IPS DF 6.9 (cell line): Measurements from ENCODE around the gene PLXNA4.

ENCODE experiments used
- DNase-seq: peaks from one replicate; pipeline ENCODE4 v3.0.0-alpha.2; 2013; ENCODE audit warnings: low read depth, low spot score
- H3K27ac ChIP-seq: one replicate; pipeline ENCODE4 v1.5.1; 2013; ENCODE audit warnings: low read length, control low read depth
- H3K27me3 ChIP-seq: 2 replicates; pipeline ENCODE4 v1.6.1; 2013; ENCODE audit warnings: mild to moderate bottlenecking, low read length; ENCODE audit not compliant: control insufficient read depth, insufficient read depth
- H3K36me3 ChIP-seq: 2 replicates; pipeline ENCODE4 v1.6.1; 2013; ENCODE audit warnings: low read length; ENCODE audit not compliant: control insufficient read depth, insufficient read depth
- H3K4me1 ChIP-seq: 2 replicates; pipeline ENCODE4 v1.6.1; 2013; ENCODE audit warnings: low read length; ENCODE audit not compliant: control insufficient read depth, insufficient read depth
- H3K4me3 ChIP-seq: 2 replicates; pipeline ENCODE4 v1.5.1; 2013; ENCODE audit warnings: mild to moderate bottlenecking, low read length
- H3K9me3 ChIP-seq: 2 replicates; pipeline ENCODE4 v1.6.1; 2013; ENCODE audit warnings: low read length, inconsistent platforms; ENCODE audit not compliant: control insufficient read depth, insufficient read depth
- WGBS: extraction: QIAGEN DNeasy Blood & Tissue Kit; methylation state at CpG from one replicate; pipeline ENCODE4 v1.1.7; 2013; ENCODE audit warnings: mixed read lengths, missing lambda C conversion rate; ENCODE audit not compliant: insufficient read length, insufficient coverage; 5-methylcytosine and 5-hydroxymethylcytosine counted together

PLXNA4 gene

DNA sequence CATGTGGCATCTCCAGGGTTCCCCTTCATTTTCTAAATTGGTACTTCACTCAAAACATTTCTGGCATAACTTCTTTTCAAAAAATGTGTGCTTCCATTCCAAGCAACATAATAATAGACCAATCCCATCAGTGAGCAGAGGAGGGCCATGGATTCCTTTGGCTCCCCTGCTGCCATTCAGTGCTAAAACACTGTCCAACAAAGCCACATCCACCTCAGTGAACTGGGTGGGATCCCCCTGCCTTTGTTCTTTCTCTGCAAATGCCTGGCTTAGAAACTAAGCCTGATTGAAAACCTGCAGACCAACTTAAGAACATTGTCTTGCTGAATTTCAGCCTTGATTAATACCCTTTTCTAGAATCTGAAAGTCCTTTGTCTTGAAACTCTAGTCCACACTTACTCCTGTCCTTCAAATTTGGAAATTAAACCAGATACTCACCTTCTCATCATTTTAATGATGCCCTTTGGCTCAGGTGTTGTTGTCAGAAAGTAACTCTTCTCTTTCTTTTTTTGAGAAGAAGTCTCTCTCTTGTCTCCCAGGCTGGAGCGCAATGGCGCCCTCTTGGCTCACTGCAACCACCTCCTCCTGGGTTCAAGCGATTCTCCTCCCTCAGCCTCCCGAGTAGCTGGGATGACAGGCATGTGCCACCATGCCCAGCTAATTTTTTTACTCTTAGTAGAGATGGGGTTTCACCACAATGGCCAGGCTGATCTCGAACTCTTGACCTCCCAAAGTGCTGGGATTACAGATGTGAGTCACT, 132.3 kb downstream of the PLXNA4 start:
- WGBS: no CpG with 5 or more reads among the region's 5 CpGs
- H3K36me3 ChIP-seq: no peaks in the 10 kb centered on the region
- H3K4me3 ChIP-seq: no peak overlapping the region
- H3K27ac ChIP-seq: no peak overlapping the region
- H3K4me1 ChIP-seq: no peaks in the 10 kb centered on the region
- no peaks in the 10 kb centered on the region for H3K27me3 ChIP-seq
- DNase-seq: no peak
- H3K9me3 ChIP-seq: no peaks in the 10 kb centered on the region

DNA sequence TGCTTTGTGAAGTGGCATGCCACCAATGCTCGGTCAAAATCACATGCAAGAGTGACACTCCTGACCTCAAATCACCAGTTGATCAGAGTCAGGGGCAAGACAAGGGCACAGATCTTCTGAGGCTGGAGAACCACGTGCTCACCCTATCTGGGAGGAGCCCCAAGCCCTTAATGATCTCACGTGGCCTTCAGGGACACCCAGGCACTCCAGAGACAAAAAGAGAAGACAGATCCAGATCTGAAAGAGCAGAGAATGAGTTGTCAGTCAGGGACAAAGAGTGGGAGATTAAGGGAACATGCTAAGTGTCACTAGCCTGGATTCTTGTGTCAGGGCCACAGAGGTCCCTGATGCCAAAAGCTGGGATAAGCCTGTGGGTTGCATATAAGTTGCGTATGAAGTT, 134.3 kb downstream of the PLXNA4 start:
- whole genome bisulfite sequencing: no CpG with 5 or more reads among the region's 4 CpGs
- DNase-seq: no peak
- Histone ChIP-seq H3K4me3 (no peak overlapping the region), H3K27ac (no peak overlapping the region), H3K36me3 (no peaks in the 10 kb centered on the region), H3K9me3 (no peaks in the 10 kb centered on the region), H3K4me1 (no peaks in the 10 kb centered on the region), H3K27me3 (no peaks in the 10 kb centered on the region)

DNA sequence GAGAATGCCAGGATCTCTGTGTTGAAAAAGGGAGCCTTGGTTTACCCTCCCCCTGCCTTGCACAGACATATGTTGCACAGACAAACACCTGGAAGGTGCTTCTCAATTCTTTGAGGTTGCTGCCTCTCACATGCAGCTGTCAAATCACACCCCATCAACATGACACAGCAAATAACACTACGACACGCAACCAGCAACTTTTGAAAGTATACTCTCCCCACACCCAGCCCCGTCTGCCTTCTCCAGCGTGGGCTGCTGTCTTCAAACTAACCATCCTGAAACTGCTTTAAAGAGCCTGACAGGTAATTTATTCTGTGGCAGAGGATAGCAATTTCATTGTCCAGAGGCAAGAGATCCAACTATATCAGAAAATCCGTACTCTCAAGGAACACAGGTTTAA, 136.1 kb downstream of the PLXNA4 start:
- Histone ChIP-seq H3K4me3 (no peak overlapping the region), H3K4me1 (peaks cover 1% of the 10 kb centered on the region; the same call in 1 of the 2 replicates), H3K27ac (no peak overlapping the region), H3K9me3 (no peaks in the 10 kb centered on the region), H3K27me3 (no peaks in the 10 kb centered on the region), H3K36me3 (no peaks in the 10 kb centered on the region)
- WGBS: no CpG with 5 or more reads among the region's 5 CpGs
- DNase-seq: no peak

DNA sequence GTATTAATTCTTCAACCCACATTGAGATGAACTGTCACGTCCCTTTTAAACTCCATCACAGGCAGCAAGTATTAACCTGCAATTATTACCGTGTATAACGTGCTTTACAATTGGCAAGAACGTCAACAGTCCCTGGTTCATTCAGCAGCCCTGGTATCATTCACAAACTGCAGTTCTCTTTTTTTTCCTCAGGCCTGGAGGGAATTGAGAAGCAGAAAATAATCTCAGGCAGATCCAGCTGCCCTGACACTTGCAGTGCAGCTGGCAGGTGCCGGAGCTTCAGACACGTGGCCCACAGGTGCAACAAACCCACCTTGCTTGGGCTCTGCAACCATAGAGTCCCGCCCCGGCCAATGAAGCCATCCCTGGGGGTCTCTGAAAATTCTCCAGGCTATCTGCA, 137.3 kb downstream of the PLXNA4 start:
- Histone ChIP-seq H3K36me3 (no peaks in the 10 kb centered on the region), H3K4me1 (peaks cover 1% of the 10 kb centered on the region; the same call in 1 of the 2 replicates), H3K27ac (no peak overlapping the region), H3K27me3 (no peaks in the 10 kb centered on the region), H3K9me3 (no peaks in the 10 kb centered on the region), H3K4me3 (no peak overlapping the region)
- no CpG with 5 or more reads among the region's 8 CpGs for WGBS
- DNase-seq: no peak

DNA sequence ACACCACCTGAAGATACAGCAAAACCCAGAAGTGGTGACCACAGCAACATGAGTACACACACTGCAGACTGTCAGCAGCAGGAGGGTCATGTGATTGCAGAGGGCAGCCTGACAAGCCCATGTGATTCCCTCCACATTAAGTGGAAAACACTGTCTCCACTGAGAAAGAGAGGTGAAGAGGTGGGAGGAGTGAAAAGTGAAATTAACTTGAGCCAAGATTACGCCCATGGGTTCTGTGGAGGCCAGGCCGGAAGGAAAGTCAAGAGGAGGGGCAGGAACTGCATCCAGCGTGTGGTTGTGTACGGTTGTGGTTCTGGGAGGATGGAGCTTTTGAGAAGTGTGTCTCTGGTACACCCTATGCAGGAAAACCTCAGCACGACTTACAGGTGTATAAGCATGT, 138.5 kb downstream of the PLXNA4 start:
- no CpG with 5 or more reads among the region's 5 CpGs for WGBS
- Histone ChIP-seq H3K27me3 (no peaks in the 10 kb centered on the region), H3K36me3 (no peaks in the 10 kb centered on the region), H3K9me3 (no peaks in the 10 kb centered on the region), H3K4me3 (no peak overlapping the region), H3K27ac (no peak overlapping the region), H3K4me1 (peaks cover 1% of the 10 kb centered on the region; the same call in 1 of the 2 replicates)
- DNase-seq: no peak

- no CpG with 5 or more reads among the region's 8 CpGs for WGBS
- no peak overlapping the region for H3K4me3 ChIP-seq
- no peaks in the 10 kb centered on the region for H3K9me3 ChIP-seq
- no peak for DNase-seq
- no peaks in the 10 kb centered on the region for H3K36me3 ChIP-seq
- peaks cover 1% of the 10 kb centered on the region; the same call in 1 of the 2 replicates for H3K4me1 ChIP-seq
- no peaks in the 10 kb centered on the region for H3K27me3 ChIP-seq
- no peak overlapping the region for H3K27ac ChIP-seq
Observed at GRCh38 chr7:132436121-132436520, 140.1 kb downstream of the PLXNA4 start.

GRCh38 chr7:132435016-132435990, 141.0 kb downstream of the PLXNA4 start:
- no CpG with 5 or more reads among the region's 18 CpGs for WGBS
- Histone ChIP-seq H3K4me3 (no peak overlapping the region), H3K9me3 (no peaks in the 10 kb centered on the region), H3K36me3 (no peaks in the 10 kb centered on the region), H3K27me3 (no peaks in the 10 kb centered on the region), H3K4me1 (peaks cover 1% of the 10 kb centered on the region; the same call in 1 of the 2 replicates), H3K27ac (no peak overlapping the region)
- DNase-seq: no peak

DNA sequence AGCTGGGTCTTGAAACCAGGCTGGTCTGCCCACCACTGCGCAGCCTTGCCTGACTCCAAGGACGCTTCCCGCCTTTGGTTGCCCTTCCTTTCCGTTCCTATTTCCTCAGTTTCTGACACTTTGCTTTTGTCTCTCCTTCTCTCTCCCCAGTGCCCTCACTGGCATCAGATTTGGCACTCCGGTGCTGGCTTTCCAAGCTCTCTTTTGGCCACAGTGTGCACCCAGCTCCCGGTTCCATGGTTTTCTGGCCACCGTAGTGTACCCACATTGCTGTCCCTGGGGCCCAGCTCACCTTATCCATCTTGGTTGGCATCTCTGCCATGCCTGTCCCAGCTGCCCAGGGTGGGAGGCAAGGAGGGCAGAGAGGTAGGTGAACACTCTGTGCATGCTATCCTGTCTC, 142.2 kb downstream of the PLXNA4 start:
- Histone ChIP-seq H3K9me3 (no peaks in the 10 kb centered on the region), H3K4me1 (peaks cover 1% of the 10 kb centered on the region; the same call in 1 of the 2 replicates), H3K4me3 (no peak overlapping the region), H3K27me3 (no peaks in the 10 kb centered on the region), H3K27ac (no peak overlapping the region), H3K36me3 (no peaks in the 10 kb centered on the region)
- no CpG with 5 or more reads among the region's 7 CpGs for WGBS
- DNase-seq: no peak

DNA sequence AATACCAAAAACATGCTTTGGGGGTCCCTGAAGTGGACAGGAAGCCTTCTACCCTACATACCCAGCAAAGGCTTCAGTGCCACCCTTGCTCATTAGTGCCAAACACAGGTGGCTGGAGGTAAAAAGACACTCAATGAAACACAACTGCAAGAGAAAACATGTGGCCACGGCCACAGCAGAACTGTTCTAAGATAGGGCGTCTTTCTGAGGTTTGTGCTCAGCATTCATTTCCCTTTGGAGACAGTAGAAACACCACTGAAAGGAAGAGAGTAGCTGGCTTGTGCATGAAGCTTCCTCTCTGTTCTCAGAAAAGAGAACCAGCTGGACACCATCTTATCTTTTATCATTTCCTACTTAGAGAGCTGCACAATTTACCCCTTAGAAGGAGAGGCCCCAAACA, 143.0 kb downstream of the PLXNA4 start:
- no peak for DNase-seq
- Histone ChIP-seq H3K36me3 (no peaks in the 10 kb centered on the region), H3K27me3 (no peaks in the 10 kb centered on the region), H3K4me1 (peaks cover 1% of the 10 kb centered on the region; the same call in 1 of the 2 replicates), H3K9me3 (no peaks in the 10 kb centered on the region), H3K27ac (no peak overlapping the region), H3K4me3 (no peak overlapping the region)
- WGBS: no CpG with 5 or more reads among the region's 2 CpGs
